MM.1S (cell line): ENCODE data around the gene ANTXR1.

Source experiments
- CTCF ChIP-seq: fragments of 300-600 bp; sonication (generic); IDR thresholded peaks from 2 replicates; pipeline ENCODE4 v1.5.1; 2016; ENCODE audit warnings: antibody characterized with exemption, low read length, mixed read lengths
- EZH2 ChIP-seq: fragments of 300-600 bp; sonication (generic); optimal IDR thresholded peaks from 2 replicates; pipeline ENCODE3; 2017; ENCODE audit warnings: low read depth, mild to moderate bottlenecking, antibody characterized with exemption, low read length, mixed read lengths

GRCh38 chr2:69271831-69272257, 258.9 kb downstream of the ANTXR1 start:
- TF ChIP-seq EZH2 = no peak
- no peak for TF ChIP-seq CTCF
